ENCODE measurements around the gene GOLGA6L7.
"Not testable (repeated sequence)": the region's sequence is repeated elsewhere in the genome, so short reads cannot be mapped to it uniquely, and the experiment has no call there.

- TF ChIP-seq CTCF (IDR thresholded peaks at IDR 0.05; ENCODE audit: low read depth, low read length); EZH2phosphoT487 (IDR thresholded peaks at IDR 0.05; ENCODE audit: low read depth): not testable (repeated sequence)
Observed at GRCh38 chr15:28861589-28862293, 13.3 kb upstream of the GOLGA6L7 start.
